Measurements from ENCODE around the gene ST3GAL3. TPM values are rescaled to one million over a fixed set of nuclear protein-coding genes. Genes with fewer than 3 reads are reported as not detected.

The ST3GAL3 gene
- polyA plus RNA-seq, 2 of the 4 experiments (the other 2 are of a cell fraction), result 2.5 to 4.0 TPM

DNA sequence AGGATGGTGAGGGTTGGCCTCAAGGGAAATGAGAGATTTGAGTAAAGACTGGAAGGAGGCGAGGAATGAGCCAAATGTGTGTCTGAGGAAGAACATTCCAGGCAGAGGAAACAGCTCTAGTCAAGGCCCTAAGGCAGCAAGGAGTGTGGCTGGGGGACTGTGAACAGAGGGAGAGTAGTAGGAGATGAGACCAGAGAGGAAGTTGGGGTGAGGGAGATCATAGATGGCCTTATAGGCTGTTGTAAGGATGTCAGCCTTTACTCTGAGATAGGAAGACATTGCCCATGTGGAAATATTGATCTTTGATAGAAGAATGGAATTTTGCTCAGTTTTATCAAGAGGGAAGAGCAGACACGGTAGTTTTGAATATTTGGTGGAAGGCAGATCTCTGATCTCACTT, 171.1 kb downstream of the ST3GAL3 start:
- ATAC-seq, result no peak
- Histone ChIP-seq H3K4me3 (no peak overlapping the region), H3K9me3 (no peaks in the 10 kb centered on the region), H3K27ac (no peak overlapping the region), H3K4me1 (0 out of 3 replicates have a peak, but pooled peaks cover 4% of the 10 kb centered on the region), H3K4me2 (no peak overlapping the region)
- ChIA-PET POLR2A (no interaction called here), CTCF (no interaction called here)
- WGBS (ENCODE audit: missing lambda C conversion rate), result 89% methylated on average over 2 of the region's 2 CpGs
- no peak for FAIRE-seq
- DNase-seq (ENCODE audit: low read depth in 1 of 2, low spot score in 1 of 2), result no peak
- TF ChIP-seq NPAS2 (CRISPR knock-in tag; IDR thresholded peaks at IDR 0.05; ENCODE audit: borderline replicate concordance), result no peak
- no peak for TF ChIP-seq RNF2 (IDR thresholded peaks at IDR 0.05; ENCODE audit: borderline replicate concordance, low read depth)
- TF ChIP-seq CBX8 (IDR thresholded peaks at IDR 0.05), result no peak
- TF ChIP-seq JUNB (IDR thresholded peaks at IDR 0.05), result no peak
- no peak for TF ChIP-seq HEYL (CRISPR knock-in tag; IDR thresholded peaks at IDR 0.05)
- TF ChIP-seq HOXB13 (CRISPR knock-in tag; IDR thresholded peaks at IDR 0.05; ENCODE audit: low read depth), result no peak
- TF ChIP-seq RAD21 (conservative IDR thresholded peaks at IDR 0.05 in 1 of 2, IDR thresholded peaks at IDR 0.05 in 1 of 2), result no peak
- no peak for TF ChIP-seq MYC (IDR thresholded peaks at IDR 0.05; ENCODE audit: borderline replicate concordance, low read length)
- TF ChIP-seq JUN (IDR thresholded peaks at IDR 0.05), result no peak
- no peak for TF ChIP-seq CEBPB (IDR thresholded peaks at IDR 0.05)
- no peak for TF ChIP-seq EHF (CRISPR knock-in tag; IDR thresholded peaks at IDR 0.05)
- no peak for TF ChIP-seq FOXS1 (CRISPR knock-in tag; IDR thresholded peaks at IDR 0.05)
- TF ChIP-seq ZSCAN20 (CRISPR knock-in tag; IDR thresholded peaks at IDR 0.05), result no peak

DNA sequence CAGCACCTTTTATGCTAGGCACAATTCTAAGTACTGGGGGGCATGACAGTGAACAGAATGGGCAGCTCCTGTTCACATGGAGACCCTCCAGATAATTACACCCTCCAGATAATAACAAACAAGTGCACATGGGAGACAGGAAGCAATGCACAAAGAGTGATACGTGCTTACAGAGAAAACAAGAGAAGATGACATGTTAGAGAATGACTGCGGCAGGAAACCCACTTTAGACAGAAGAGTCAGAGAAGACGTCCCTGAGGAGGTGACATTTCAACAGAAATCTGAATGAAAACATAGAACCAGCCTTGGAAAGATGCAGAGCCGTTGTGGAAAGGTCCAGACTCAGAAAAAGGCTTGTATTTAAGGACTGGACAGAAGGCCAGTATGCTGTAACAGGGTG, 171.5 kb downstream of the ST3GAL3 start:
- no peak for ATAC-seq
- Histone ChIP-seq H3K4me2 (no peak overlapping the region), H3K27ac (no peak overlapping the region), H3K4me1 (0 out of 3 replicates have a peak, but pooled peaks cover 4% of the 10 kb centered on the region), H3K9me3 (no peaks in the 10 kb centered on the region), H3K4me3 (no peak overlapping the region)
- no peak for DNase-seq (ENCODE audit: low read depth in 1 of 2, low spot score in 1 of 2)
- POLR2A ChIA-PET, result no interaction called here
- no peak for FAIRE-seq
- WGBS (ENCODE audit: missing lambda C conversion rate), result 81% methylated on average over 4 of the region's 4 CpGs
- no peak for TF ChIP-seq PHF8 (IDR thresholded peaks at IDR 0.05; ENCODE audit: borderline replicate concordance, low read depth)
- CTCF ChIA-PET, result interaction anchor here (1.0 kb wide), 1 partner anchor 116 kb away, joined by 3 read pairs; no protein-coding TSS in a partner anchor

DNA sequence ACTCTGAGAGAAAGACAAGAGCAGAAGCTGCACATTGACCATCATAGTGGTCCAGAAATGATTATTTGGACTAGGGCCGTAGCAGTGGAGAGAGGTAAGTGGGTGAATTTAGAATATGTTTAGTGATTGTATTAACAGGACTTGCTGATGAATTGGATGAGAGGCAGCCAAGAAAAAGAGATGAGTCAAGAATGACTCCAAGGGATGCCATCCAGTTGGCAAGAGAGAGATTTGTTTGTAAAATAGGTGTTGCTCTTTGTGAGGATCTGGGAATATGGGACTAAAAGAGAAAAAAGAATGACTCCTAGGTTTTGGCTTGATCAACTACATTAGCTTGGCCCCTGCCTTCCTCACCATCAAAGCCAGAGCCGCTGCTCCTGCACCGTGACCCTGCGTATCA, 172.1 kb downstream of the ST3GAL3 start:
- 0 out of 3 replicates have a peak, but pooled peaks cover 4% of the 10 kb centered on the region for H3K4me1 ChIP-seq
- FAIRE-seq (no peak), DNase-seq (ENCODE audit: low read depth in 1 of 2, low spot score in 1 of 2) (no peak), ATAC-seq (no peak)
- H3K4me3 ChIP-seq, result no peak overlapping the region
- H3K4me2 ChIP-seq, result 0 out of 3 replicates have a peak overlapping the region, but pooled peaks have one; percentile 10
- POLR2A ChIA-PET, result no interaction called here
- TF ChIP-seq HOXA7 (CRISPR knock-in tag; IDR thresholded peaks at IDR 0.05), result no peak
- TF ChIP-seq RARB (CRISPR knock-in tag; IDR thresholded peaks at IDR 0.05), result no peak
- TF ChIP-seq, protein P1, sequence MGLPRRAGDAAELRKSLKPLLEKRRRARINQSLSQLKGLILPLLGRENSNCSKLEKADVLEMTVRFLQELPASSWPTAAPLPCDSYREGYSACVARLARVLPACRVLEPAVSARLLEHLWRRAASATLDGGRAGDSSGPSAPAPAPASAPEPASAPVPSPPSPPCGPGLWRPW (IDR thresholded peaks at IDR 0.05), result no peak
- TF ChIP-seq POLR2AphosphoS2 (conservative IDR thresholded peaks at IDR 0.05; ENCODE audit: low read length), result no peak
- TF ChIP-seq FOSB (CRISPR knock-in tag; IDR thresholded peaks at IDR 0.05), result no peak
- TF ChIP-seq RCOR1 (IDR thresholded peaks at IDR 0.05; ENCODE audit: low read depth, low read length), result no peak
- TF ChIP-seq, protein P2, sequence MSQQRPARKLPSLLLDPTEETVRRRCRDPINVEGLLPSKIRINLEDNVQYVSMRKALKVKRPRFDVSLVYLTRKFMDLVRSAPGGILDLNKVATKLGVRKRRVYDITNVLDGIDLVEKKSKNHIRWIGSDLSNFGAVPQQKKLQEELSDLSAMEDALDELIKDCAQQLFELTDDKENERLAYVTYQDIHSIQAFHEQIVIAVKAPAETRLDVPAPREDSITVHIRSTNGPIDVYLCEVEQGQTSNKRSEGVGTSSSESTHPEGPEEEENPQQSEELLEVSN (IDR thresholded peaks at IDR 0.05; ENCODE audit: borderline replicate concordance, low read depth), result no peak
- no peak for TF ChIP-seq GATA3 (IDR thresholded peaks at IDR 0.05; ENCODE audit: borderline replicate concordance)
- TF ChIP-seq HEYL (CRISPR knock-in tag; IDR thresholded peaks at IDR 0.05), result no peak
- TF ChIP-seq ZC3H11A (IDR thresholded peaks at IDR 0.05), result no peak
- TF ChIP-seq MAZ (IDR thresholded peaks at IDR 0.05; ENCODE audit: borderline replicate concordance, low read depth, low read length), result no peak
- TF ChIP-seq ZFP36 (IDR thresholded peaks at IDR 0.05; ENCODE audit: borderline replicate concordance, partially characterized antibody), result no peak
- no peak for TF ChIP-seq NFE2L2 (conservative IDR thresholded peaks at IDR 0.05; ENCODE audit: low read length)
- no peak for TF ChIP-seq CHD4 (IDR thresholded peaks at IDR 0.05; ENCODE audit: borderline replicate concordance)
- TF ChIP-seq RNF2 (IDR thresholded peaks at IDR 0.05; ENCODE audit: borderline replicate concordance, low read depth), result no peak
- TF ChIP-seq JUN (IDR thresholded peaks at IDR 0.05), result no peak
- no peak overlapping the region for H3K27ac ChIP-seq
- whole genome bisulfite sequencing (ENCODE audit: missing lambda C conversion rate), result 84% methylated on average over 4 of the region's 4 CpGs
- CTCF ChIA-PET, result interaction anchor here (1.0 kb wide), 1 partner anchor 116 kb away, joined by 3 read pairs; no protein-coding TSS in a partner anchor
- no peaks in the 10 kb centered on the region for H3K9me3 ChIP-seq
